NCI-H526 (cell line): ENCODE data around the gene KCNQ1.
A peak's percentile ranks its signal among the peaks of the same experiment; 100 is the strongest.

Experiments used
- DNase-seq, 2 experiments: peaks; one replicate each; lab custom pipeline; 2025; lab: John Stamatoyannopoulos, UW

The KCNQ1 gene, protein sequence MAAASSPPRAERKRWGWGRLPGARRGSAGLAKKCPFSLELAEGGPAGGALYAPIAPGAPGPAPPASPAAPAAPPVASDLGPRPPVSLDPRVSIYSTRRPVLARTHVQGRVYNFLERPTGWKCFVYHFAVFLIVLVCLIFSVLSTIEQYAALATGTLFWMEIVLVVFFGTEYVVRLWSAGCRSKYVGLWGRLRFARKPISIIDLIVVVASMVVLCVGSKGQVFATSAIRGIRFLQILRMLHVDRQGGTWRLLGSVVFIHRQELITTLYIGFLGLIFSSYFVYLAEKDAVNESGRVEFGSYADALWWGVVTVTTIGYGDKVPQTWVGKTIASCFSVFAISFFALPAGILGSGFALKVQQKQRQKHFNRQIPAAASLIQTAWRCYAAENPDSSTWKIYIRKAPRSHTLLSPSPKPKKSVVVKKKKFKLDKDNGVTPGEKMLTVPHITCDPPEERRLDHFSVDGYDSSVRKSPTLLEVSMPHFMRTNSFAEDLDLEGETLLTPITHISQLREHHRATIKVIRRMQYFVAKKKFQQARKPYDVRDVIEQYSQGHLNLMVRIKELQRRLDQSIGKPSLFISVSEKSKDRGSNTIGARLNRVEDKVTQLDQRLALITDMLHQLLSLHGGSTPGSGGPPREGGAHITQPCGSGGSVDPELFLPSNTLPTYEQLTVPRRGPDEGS

DNA sequence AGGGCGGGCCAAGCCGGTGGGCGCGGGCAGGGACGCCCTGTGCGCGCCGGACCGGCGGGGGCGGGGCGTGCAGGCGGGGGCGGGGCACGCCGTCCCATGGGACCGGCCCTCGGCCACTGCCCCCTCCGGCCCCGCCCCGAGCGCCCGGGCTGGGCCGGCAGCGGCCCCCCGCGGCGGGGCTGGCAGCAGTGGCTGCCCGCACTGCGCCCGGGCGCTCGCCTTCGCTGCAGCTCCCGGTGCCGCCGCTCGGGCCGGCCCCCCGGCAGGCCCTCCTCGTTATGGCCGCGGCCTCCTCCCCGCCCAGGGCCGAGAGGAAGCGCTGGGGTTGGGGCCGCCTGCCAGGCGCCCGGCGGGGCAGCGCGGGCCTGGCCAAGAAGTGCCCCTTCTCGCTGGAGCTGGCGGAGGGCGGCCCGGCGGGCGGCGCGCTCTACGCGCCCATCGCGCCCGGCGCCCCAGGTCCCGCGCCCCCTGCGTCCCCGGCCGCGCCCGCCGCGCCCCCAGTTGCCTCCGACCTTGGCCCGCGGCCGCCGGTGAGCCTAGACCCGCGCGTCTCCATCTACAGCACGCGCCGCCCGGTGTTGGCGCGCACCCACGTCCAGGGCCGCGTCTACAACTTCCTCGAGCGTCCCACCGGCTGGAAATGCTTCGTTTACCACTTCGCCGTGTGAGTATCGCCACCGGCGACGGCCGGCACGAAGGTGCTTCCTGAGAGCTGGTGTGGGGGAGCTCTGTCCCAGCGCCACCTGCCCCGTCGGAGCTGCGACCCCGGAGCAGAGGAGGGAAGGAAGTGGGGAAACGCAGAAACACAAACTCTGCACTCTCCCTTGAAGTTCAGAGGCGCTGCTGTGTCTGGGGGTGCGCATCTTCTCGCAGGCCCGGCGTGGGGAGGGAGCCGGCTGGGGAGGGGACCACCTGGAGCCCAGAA is at the start of gene KCNQ1:
Gene KCNQ1 (plus strand): TSS at position 188 of the 925 bp plus-strand sequence. CDS start 91 bp downstream, at position 279.
- peak in 1 of 2 experiments; percentile 92 for DNase-seq

- DNase-seq, result no peak
Observed at GRCh38 chr11:2395211-2395730, 49.5 kb upstream of the KCNQ1 start.

DNA sequence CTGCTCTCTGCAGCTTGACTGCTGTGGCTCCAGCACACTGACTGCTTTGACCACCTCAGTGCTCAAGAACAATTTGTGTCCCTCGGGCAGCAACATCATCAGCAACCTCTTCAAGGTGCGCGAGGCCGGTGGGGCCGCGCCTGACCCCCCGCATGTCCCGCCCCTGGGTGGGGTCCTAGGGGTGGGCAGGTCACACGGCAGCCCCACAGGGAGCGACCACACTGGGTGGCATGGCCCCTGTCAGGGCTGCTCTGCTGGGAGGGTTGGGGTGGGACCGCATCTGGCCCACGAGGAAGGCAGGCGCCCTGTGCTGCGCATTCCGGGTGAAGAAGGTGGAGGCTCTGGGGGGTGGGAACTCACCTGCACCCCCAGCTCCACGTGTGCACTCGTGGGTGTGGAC is 49.0 kb upstream of the KCNQ1 start:
- no peak for DNase-seq

DNA sequence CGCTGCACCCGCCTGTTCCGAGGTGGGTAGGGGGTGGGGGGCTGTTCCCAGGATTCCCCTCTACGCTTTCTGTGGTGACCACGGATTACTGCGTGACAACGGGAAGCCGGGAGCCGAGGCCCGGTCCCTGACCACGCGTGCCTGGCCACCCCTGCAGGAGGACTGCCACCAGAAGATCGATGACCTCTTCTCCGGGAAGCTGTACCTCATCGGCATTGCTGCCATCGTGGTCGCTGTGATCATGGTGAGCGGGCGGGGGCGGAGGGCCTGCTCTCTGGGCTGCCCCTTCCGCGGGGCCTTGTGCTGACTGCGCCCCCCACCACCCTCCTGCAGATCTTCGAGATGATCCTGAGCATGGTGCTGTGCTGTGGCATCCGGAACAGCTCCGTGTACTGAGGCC is 48.3 kb upstream of the KCNQ1 start:
- DNase-seq, result no peak

DNA sequence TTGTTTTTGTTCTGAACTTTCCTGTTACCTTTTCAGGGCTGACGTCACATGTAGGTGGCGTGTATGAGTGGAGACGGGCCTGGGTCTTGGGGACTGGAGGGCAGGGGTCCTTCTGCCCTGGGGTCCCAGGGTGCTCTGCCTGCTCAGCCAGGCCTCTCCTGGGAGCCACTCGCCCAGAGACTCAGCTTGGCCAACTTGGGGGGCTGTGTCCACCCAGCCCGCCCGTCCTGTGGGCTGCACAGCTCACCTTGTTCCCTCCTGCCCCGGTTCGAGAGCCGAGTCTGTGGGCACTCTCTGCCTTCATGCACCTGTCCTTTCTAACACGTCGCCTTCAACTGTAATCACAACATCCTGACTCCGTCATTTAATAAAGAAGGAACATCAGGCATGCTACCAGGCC is 47.8 kb upstream of the KCNQ1 start:
- no peak for DNase-seq

- peak in 1 of 2 experiments; percentile 42 for DNase-seq
Observed at GRCh38 chr11:2398664-2399355, 46.0 kb upstream of the KCNQ1 start.

DNA sequence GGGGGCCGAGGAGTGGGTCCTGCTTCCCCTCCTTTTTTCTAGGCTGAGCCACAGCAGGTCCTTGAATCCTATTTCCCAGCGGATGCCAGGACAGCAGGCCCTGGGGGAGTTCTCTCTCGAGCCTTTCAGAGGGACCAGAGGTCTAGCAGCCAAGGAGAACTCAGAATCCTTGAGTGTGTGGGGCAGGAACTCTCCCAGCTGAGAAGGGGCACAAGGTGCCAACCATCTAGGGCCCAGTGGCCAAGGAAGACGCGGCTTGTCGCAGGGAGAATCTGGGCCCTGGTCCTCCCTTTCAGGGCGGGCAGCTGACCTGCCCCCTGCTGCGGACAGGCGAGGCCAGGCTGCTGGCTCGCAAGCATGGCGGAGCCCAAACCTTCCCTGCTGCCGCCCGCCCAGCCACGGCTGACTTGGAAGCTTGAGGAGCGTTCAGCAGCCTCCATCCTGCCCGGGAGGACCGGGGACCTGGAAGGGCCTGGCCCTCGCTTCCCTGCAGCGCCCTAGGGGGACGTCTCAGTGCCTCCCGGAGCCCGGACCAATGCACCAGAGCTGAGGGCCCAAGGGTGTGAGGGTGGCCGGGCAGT is 45.2 kb upstream of the KCNQ1 start:
- peak; percentile 33 to 73 for DNase-seq

DNA sequence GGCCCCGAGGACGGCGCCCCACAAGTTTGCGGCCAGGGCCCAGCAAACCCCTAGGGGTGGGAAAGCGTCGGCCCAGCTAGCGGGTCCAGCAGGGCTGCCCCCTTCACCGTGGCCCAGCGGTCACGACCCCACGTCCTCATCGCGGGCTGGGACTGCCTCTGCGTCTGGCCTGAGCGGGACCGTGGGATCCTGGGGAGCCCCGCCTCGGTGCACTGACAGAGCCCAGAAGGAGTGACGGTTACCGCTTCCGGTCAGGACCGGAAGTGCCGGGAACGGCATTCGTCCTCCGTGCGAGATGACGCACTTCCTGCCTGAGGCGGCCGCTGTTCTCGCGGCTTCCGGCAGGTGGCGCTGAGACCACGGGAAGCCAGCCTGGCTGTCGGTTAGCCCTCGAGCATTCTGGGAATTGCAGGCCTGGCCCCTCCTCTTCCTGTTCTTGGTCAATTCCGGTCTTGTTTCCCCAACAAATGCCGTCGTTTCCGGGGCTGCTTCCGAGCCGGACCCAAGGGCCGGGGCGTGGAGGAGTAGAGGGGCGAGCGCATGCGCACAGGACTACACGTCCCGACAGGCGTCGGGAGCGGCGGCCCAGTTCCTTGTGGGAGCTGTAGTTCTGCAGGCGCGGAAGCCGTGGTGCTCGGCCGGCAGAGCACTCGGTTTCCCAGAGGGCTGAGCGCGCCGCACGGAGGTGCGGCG is 44.6 kb upstream of the KCNQ1 start, which contains the start of gene TSSC4:
Gene TSSC4 (plus strand): TSS at position 682 of the 693 bp plus-strand sequence. CDS start 1,884 bp downstream, outside the sequence.
- peak; percentile 100 for DNase-seq

- no peak for DNase-seq
Observed at GRCh38 chr11:2400762-2401435, 43.9 kb upstream of the KCNQ1 start.

- no peak for DNase-seq
Observed at GRCh38 chr11:2401436-2401984, 43.3 kb upstream of the KCNQ1 start.

DNA sequence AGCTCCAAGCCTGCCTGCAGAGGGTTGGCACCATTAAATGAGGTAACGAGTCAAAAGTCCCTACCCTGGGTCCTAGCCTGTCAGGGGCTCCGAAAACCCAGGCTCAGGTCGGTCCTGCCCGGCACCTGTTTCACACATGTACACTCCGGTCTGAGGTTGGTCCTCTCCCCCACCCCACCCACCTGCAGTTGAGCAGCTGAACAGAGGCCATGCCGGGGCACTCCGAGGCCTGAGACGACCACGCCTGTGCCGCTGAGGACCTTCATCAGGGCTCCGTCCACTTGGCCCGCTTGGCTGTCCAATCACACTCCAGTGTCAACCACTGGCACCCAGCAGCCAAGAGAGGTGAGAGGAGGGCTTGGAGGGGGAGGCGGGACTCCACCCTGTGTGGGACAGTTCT is 42.7 kb upstream of the KCNQ1 start:
- no peak for DNase-seq

DNA sequence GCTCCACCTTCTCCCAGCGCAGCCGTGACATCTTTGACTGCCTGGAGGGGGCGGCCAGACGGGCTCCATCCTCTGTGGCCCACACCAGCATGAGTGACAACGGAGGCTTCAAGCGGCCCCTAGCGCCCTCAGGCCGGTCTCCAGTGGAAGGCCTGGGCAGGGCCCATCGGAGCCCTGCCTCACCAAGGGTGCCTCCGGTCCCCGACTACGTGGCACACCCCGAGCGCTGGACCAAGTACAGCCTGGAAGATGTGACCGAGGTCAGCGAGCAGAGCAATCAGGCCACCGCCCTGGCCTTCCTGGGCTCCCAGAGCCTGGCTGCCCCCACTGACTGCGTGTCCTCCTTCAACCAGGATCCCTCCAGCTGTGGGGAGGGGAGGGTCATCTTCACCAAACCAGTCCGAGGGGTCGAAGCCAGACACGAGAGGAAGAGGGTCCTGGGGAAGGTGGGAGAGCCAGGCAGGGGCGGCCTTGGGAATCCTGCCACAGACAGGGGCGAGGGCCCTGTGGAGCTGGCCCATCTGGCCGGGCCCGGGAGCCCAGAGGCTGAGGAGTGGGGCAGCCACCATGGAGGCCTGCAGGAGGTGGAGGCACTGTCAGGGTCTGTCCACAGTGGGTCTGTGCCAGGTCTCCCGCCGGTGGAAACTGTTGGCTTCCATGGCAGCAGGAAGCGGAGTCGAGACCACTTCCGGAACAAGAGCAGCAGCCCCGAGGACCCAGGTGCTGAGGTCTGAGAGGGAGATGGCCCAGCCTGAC is 41.7 kb upstream of the KCNQ1 start:
- DNase-seq, result no peak

DNA sequence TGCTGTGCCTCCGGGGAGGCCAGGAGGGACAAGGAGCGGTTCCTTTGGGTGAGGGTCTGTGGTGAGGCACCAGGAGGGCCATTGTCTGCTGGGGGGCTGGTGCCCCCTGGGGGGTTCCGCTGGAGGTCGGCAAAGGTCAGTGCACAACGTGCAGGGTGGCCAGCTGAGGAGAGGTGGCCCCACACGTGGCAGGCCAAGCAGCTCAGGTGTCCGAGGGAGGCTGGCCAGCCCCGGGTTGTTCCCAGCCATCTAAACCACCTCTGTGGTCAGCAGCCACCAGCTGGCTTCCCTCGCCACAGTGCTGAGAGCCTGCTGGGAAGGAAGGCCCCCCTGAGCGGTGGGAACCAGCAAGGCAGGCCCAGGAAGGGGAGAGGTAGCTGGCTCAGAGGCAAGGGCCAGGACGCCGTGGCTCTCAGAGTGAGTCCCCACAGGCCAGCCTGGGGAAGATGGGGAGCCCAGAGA is 40.0 kb upstream of the KCNQ1 start:
- no peak for DNase-seq

DNA sequence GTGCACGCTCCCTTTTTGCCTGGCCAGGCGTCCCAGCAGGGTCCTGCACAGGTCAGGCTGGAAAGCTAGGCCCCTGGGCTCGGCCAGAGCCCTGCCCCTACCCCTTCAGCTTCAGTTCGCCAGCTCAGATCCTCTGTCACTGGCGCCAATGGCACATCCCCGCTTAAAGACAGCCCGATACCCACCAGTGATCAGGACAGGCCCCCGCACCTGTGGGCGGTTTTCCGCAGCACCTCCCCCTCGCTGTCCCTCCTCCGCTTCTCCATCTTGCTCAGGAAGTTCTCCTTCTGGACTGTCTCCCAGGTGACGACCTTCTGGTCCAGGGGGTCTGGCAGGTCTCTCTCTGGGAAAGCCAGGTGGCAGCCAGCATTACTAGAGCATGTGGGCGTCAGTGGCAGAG is 38.4 kb upstream of the KCNQ1 start:
- no peak for DNase-seq

DNA sequence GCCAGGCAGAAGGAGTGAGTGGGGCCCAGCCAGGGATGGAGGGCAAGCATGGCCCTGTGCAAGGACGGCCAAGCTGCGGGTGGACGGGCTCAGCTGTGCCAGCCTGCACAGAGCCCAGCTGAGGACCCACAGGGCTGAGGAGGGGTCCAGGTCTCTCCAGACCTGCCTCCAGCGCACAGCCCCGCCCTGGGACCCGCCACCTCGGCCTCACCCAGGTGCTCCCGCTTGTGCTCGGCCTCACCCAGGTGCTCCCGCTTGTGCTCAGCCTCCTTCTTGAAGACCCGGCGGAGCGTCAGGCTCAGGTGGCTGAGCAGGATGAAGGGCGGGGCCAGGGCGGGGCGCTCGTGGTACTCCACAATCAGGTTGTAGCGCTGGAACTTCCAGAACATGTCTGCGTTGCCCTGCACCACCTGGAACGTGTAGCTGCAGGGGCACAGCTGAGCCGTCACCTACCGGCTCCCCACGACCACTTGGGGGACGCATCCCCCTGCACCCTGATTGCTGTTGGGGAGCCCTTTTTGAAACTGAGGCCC is 37.9 kb upstream of the KCNQ1 start:
- DNase-seq, result peak in 1 of 2 experiments; percentile 56

- no peak for DNase-seq
Observed at GRCh38 chr11:2408671-2409070, 36.1 kb upstream of the KCNQ1 start.

- DNase-seq, result no peak
Observed at GRCh38 chr11:2409126-2409525, 35.7 kb upstream of the KCNQ1 start.
